OCI-LY3 (cell line): ENCODE results near the gene ARMH2.

Experiments used
- EZH2phosphoT487 ChIP-seq: fragments of 200-600 bp; shearing (Covaris generic); IDR thresholded peaks from 2 replicates; pipeline ENCODE4 v1.6.1; 2018; ENCODE audit warnings: antibody characterized with exemption, mixed run types, low read depth
- TF ChIP-seq, protein P1 (sequence below): fragments of 200-600, 300-600 bp; sonication (generic); IDR thresholded peaks from 2 replicates; pipeline ENCODE4 v1.5.1; 2014; ENCODE audit warnings: antibody characterized with exemption, low read length, low read depth

DNA sequence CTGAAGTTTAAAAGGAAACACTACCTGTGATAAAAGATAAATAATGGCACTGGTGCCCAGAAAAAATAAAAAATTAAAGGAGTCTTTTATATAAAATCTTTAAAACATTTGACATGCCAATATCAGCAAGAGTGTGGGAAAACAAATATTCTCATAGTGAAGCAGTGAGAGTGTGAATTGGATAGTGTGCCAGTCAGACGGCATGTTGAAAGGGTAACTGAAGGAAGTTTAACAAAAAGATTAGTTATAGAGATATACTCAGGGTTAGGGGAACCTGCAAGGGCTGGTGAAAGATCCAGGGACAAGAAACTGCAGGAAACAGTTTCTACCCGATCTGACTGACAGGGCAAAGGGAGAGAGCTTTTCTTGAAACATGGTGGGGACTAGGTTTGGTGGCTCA is 46.2 kb downstream of the ARMH2 start:
- TF ChIP-seq, protein P1, sequence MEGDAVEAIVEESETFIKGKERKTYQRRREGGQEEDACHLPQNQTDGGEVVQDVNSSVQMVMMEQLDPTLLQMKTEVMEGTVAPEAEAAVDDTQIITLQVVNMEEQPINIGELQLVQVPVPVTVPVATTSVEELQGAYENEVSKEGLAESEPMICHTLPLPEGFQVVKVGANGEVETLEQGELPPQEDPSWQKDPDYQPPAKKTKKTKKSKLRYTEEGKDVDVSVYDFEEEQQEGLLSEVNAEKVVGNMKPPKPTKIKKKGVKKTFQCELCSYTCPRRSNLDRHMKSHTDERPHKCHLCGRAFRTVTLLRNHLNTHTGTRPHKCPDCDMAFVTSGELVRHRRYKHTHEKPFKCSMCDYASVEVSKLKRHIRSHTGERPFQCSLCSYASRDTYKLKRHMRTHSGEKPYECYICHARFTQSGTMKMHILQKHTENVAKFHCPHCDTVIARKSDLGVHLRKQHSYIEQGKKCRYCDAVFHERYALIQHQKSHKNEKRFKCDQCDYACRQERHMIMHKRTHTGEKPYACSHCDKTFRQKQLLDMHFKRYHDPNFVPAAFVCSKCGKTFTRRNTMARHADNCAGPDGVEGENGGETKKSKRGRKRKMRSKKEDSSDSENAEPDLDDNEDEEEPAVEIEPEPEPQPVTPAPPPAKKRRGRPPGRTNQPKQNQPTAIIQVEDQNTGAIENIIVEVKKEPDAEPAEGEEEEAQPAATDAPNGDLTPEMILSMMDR = no peak
- no peak for TF ChIP-seq EZH2phosphoT487
